NCI-H2196 treated with DMSO at 0.1 percent for 48 hours (cell line): Measurements from ENCODE around the gene PGLYRP4.
"Not testable (repeated sequence)": the region's sequence is repeated elsewhere in the genome, so short reads cannot be mapped to it uniquely, and the experiment has no call there.

Experiments
- DNase-seq: peaks from one replicate; lab custom pipeline; 2025; ENCODE audit not compliant: unreplicated experiment; lab: John Stamatoyannopoulos, UW

Gene PGLYRP4

DNA sequence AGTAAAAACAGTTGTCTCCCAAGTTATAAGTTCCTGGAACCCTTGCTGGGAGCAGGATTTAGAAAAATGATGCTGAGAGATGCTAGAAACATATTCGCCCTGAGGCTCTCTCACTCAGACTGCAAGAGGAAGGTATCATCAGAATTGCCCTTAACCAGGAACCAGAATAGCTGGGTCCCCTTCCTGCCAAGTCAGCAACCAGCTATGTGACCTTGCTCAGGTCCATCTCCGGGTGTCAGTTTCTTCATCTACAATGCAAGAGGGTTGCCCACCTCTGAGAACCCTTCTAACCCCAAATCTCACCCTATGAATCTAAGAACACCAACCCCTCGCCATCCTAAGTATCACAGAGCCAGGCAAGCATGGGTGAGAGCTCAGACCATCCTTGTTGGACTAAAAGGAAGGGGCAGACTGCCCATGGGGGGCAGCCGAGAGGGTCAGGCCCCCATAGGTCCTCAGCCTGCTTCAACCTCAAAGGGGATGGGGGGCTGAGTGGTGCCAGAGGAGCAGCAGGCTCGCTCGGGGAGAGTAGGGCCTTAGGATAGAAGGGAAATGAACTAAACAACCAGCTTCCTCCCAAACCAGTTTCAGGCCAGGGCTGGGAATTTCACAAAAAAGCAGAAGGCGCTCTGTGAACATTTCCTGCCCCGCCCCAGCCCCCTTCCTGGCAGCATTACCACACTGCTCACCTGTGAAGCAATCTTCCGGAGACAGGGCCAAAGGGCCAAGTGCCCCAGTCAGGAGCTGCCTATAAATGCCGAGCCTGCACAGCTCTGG lies 8.6 kb upstream of the PGLYRP4 start:
- DNase-seq, result no peak

DNA sequence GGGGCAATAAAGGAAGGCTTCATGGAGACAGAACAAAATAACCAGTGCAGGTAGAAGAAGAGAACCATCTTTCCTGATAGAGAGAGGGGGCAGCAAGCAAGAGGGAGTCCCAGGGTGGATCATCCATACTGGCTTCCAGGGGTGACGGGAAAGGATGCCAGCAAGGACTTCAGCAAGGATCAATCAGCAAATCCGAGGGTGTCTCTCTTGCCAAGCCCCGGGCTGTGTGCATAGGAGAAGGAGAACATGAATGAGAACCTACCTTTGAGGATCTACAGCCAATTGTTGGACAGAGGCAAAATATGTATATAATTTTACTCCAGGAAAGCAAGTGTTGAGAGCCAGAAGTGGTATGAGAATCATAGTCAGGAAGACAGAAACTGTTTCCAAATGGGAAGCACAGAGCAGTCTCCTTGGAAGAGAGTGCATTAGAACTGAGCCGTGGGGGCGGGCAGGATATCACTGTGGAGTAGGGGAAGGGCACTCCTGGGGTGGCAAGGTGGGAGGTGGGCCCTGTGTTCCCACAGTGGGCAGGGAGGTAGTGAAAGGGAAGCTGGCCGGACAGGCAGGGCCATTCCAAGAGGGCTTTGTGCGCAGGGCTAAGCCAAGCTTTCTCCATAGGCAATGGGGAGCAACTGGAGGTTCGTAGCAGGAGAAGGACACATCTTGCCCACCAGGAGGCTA lies 7.9 kb upstream of the PGLYRP4 start:
- DNase-seq, result no peak

DNA sequence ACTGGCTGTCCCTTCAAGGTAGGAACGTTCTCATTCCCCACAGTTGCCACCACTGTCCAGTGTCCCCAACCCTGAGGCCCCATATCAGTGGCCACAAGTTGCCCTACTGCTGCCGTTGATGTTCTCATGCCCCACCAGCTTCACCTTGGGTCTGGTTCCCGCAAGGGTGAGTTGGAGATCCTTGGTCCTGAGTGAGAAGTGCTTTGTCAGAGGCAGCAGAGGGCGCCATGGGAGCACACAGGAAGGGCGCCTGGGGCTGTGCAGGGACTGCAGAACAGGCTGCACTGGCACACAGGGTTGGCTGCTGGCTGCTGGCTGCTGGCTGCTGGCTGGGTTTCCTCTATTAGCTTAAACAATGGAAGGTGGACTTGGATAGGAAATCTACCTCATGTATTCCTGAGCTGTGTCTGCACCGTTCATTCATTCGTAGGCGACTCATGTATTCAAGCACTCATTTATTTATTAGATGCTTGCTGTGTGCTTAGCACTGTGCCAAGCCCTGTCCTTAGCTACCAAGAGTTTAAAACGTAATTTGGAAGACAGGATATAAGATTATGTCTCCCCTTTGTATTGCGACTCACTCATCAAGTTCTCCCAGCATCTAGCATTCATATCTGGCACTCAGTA lies 6.9 kb upstream of the PGLYRP4 start:
- DNase-seq, result peak; percentile 39

DNA sequence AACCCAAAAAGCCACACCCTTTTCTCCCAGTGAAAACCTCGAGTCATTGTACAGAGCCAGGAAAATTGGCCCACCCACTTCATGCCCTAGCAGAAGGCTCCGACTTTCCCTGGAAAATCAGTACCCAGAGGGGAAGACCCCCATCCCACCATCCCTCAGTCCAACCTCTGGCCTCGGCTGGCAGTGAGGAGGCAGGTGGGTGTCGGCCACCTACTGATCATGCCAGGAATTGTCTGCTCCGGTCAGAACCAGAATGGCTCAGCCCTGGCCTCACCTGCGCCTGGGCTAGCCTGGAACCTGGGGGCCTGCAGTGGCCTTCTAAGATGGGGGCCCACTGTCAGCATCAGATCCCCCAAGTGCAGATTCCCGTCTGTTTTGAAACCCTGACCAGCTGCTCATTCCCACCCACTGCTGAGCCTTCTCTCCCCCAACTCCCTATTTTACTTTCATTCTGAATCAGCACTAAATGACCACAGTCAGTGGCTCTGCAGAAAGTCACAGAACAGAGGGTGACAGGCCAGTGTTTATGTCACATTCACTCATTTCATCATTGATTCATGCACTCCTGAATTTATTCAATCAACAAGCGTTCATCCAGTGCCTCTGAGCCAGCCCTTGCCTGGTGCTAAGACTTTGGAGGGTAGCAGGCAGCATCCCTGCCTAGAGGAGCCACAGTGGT lies 6.0 kb upstream of the PGLYRP4 start:
- no peak for DNase-seq

DNA sequence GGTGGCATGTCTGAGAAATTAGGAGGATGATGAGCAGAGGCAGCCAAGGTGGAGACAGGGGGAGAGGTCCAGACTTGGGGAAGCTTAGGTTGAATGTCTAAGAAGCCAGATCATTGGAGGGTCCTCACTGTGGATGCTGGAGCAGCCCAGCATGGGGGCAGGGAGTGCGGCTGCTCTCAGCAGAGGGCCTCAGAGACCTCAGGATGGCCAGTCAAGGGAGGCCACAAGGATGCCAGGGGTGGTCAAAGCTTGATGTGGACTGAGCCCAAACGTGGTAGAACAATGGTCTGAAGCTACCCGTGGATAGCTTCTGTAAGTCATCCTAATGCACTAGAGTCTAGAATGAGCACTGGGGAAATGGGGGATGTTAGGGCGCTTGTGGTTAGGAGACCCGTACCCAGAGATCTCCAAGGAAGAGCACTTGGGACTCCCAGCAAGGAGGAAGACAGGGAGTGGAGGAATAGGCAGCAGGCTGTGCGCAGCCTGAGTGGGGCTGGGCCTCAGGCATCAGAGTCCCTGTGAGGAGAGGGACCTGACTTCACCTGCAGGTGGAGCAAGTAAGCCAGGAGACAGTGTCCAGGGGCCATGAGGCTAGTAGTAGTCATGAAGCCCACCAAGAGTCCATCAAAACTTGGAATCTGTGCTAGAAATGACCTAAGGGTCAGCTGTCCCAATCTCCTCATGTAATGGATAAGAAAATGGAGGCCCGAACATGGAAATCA lies 4.7 kb upstream of the PGLYRP4 start:
- peak; percentile 21 for DNase-seq

DNA sequence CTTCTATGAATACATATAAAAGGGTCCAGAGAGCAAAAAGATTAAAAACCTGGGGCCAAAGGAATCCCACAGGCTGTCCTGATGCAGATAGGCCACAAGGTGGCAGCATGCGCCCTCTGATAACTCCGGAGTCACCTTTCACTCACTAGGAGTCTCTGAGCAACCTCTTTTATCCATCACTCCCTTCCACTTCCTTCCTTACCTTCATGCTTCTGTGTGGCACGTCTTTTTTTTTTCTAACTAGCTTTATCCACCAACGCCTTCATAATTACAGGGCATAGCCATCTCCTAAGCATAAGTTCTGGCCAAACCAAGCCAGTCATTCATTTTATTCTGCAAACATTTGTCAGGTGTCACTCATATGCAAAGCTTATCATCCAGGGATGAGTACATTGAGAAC lies 3.9 kb upstream of the PGLYRP4 start:
- peak; percentile 72 for DNase-seq

DNA sequence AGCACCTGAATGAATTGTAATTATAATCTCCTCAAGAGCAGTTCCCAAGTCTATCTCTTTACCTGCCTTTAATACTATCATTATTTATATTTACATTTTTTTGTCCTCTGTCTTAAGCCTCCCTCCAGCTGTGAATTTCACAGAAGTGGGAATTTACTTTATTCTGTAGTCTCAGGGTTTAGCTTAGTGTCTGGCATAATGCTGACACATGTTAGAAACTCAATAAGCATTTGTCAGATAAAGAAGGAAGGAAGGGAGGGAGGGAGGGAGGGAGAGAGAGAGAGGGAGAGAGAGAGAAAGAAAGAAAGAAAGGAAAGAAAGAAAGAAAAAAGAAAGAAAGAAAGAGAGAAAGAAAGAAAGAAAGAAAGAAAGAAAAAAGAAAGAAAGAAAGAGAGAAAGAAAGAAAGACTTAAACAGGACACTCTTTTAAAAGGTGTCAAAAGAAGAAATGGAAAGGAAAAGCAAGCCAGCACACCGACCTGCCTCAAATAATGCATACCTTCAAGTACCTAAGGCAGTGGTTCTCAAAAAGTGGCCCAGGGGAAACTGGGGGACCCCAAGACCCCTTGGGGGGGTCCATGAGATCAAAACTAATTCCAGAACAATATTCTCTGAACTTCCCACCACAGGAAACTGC lies 1.8 kb upstream of the PGLYRP4 start:
- no peak for DNase-seq

DNA sequence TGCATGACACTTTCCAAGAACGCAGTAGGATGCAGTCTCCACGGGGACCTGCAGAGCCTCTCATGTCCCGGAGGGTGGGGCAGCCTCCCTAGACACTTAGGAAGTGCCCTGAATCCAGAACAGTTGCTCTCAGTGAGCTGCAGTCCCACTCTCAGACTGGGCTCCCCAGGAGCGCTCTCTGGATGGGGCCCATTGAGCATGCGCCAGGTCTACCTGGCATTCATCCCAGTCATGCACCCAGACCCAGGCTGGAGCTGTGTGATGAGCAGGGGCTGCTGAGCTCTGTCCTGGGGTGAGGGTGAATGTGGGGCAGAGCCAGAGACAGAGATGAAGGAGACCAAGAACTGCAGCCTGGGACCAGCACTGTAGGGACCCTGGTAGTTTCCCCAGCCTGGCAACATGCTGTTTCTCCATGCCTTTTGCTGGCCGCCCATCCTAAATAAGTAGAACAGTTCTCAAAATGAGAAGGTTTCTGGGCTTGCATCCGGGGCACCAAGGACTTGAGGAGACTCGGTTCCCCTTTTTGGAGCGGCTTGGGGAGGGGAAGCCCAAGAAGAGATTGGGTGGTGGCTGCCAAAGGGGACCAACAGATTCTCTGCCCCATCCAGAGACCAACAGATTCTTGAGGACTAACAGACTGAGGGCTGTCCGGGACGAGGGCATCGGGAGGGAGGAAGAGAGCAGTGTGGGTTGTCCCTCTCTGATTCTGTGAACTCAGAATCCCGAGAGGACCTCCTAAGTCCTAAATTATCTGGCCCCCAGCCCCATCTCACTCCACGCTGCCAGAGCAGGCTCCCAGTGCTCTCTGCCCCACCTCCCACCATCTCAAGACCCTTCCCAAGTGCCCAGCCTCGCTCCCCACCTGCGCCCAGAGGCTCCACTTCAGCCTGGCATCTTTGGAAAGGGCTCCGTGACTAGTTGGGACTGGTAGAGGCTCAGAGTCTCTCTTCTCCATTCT lies 1.0 kb upstream of the PGLYRP4 start:
- DNase-seq, result no peak

DNA sequence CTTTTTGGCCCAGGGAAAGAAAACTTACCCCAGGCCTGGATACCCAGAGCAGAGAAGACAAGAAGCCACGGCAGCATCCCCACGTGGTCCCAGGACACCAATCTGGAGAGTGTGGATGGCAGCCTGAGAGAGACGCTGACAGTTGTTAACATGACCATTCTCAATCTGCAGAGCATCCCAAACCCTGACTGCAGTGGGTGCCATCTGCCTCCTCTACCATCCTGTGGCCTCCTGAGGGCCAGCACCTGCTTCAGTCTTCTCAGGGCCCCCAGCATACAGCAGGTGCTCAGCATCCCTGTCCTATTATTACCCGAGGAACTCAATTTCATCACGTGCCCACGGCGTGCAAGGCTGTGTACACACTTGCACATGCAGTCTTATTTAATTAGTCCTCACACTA lies 785 bp downstream of the PGLYRP4 start:
- no peak for DNase-seq

DNA sequence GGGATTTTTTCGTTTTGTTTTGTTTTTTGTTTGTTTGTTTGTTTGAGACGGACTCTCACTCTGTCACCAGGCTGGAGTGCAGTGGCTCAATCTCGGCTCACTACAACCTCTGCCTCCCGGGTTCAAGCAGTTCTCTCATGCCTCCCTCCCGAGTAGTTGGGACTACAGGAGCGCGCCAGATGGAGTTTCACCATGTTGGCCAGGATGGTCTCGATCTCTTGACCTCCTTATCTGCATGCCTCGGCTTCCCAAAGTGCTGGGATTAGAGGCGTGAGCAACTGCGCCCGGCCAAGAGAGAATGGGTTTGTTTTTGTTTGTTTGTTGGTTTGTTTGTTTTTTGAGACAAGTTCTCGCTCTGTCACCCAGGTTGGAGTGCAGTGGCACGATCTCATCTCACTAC lies 1.6 kb downstream of the PGLYRP4 start:
- not testable (repeated sequence) for DNase-seq

DNA sequence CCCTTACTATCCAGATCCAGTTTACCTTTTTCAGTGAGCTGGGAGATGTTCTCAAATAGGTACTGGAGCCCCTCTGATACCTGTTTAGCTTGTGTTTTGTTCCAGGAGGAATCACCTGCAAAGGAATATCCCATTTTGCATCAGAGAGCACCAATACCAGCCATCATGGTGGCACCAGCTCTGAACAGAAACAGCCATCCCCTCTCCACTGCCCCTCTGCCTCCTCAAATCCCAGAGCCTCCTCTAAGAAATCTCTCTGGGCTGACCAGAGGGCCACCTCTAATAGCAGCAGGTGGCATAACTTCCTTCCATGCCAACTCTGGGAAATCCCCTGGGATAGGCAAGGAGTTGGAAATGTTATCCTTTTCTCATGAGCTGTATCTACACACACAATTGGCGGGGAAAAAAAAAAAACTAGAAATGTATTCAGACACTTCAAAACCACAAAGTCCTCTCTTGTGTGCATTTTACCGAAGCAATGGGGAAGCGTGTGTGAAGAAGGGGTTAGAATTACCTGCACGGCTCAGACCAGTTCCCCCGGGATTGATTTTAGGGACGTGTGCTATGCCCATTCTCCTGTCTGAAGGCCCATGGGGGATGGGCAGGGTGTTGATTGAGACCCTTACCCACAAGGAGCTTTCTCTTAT lies 2.4 kb downstream of the PGLYRP4 start:
- peak; percentile 76 for DNase-seq

DNA sequence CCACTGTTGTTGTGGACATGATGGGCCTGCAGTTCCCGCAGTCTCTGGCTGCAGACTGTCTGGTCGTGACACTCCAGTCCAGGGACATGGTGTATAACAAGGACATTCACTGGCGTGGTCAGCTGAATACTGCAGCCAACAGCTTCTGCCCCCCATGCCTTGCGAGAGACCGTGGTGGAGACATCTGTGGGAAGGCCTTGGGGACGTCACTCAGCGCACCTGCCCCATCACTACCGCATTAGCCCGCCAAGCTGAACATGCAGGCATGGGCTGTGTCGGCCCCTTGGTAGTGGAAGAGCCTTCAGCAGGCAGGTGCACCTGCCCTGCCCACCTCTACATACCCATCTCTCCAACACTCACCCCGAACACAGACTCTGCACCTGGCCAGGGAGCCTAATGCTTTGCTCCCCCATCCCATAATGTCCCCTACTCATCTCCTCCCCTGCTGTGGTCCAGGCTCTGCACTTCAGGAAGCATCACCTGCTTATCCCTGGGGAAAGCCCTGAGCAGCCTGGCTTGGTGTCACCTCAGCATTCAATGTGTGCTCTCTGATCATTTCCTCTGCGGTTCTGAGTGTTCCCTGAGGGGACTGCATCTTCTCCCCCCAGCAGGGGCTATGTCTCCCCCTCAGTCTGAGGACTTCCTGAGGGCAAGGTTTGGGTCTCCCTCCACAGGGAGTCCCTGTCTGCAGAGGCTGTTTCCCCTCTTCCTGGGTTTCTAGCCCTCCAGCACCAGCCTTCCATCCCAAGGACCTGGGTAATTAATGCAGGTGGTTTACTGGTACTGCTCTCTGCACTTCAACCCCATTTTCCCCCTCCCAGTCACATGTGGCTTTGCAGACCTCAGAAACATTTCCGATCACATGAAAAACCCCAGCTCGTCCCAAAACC lies 3.2 kb downstream of the PGLYRP4 start:
- DNase-seq, result no peak

DNA sequence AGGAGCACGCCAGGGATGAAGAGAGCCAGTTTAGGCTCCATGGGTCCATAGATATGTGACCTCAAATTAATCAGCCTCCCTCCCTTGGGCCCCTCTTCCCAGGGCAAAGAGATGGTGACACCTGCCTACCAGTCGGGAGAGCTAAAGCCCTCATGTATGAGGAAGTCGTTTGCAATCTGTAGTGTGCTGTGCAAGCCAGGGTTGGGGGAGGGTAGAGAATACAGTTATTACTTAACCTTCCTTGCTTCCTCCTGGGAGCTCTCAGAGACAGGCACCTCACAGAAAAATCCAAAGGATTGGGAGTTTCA lies 4.0 kb downstream of the PGLYRP4 start:
- peak; percentile 25 for DNase-seq

DNA sequence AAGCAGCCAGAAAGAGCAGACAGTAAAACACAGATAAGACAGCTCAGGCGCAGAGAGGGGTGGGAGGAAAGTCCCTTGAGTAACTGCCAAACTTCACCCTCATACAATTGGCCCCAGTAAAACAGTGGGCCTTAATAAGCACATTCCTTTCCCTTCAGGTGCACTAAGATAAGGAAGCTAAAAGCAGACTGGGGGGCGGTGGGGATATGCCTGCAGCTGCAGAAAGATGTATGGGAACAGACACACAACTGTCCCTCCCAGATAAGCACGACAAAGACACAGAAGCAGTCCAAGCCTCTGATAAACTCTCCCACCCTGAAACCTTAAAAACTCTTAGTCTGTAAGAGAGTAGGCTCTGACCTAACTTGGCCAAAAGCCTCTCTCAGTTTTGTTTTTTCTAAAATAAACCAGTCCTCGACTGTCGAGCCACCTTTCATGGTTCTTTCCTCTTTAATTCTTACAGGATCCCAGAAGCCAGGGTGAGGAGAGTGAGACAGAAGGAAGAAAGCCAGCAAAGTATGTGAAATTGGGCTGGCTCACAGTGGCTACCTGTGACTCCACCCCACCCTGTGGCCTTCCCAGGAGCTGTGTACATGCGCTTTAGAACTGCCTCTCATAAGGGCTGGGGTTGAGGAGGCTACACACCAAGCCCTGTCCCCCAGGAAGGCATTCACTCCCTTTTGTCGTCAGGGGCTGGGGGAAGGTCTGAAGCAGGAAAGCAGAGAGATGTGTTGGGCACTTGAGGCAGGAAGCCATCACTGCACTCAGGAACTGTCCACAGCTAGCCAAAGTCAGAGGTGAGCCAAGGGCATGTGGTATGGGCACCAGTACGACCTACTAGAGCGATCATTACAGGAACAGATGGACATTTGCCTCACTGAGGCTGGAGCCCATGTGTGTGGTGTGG lies 4.6 kb downstream of the PGLYRP4 start:
- no peak for DNase-seq

DNA sequence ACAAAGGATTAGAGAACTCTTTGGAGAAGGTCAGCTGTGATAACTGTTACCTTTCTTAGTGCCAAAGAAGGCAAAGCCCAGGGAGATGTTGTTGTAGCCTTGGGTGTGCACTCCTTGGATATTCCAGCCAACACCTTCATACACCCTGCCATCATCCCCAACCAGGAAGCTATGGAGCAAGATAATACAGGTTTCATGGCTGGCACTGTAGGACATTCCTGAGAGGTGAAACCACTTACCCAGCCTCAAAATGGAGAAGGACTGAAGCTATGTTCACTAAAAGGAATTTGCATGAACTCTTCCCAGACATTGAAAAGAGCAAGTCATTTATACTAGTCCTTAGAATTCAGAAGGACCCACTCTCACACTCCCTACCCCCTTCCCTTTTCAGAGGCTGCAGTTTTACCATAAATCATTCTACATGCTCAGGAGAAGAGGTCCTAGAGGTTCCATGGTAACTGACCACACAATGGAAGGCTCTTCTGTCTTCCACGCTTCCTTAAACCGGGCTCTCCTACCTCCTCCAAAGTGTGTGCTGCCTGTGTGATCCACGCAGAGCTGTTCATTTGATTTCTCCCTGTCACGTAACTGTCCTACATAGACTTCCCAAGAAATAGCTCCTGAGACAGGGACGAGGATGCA lies 5.5 kb downstream of the PGLYRP4 start:
- no peak for DNase-seq

DNA sequence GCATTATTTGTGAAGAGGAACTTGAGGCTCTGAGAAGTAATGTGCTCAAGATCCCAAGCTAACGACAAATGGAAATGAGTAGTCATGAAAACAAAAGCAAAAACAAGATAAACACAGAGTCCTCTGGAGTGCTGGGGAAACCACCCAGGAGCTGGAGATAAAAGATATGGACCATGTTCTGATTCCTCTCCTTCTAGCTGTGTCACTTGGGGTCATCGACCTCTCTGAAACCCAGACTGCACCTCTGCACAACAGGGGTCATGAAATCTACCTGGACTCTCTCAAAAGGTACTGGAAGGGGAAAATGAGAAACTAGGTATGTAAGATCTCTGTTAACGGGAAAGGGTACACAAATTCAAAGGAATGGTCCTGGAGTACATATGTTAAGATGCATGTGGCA lies 6.5 kb downstream of the PGLYRP4 start:
- DNase-seq, result no peak
